ENCODE measurements around the gene CEP112. TPM values are rescaled to one million over a fixed set of nuclear protein-coding genes. Genes with fewer than 3 reads are reported as not detected.
"Not testable (repeated sequence)": the region's sequence is repeated elsewhere in the genome, so short reads cannot be mapped to it uniquely, and the experiment has no call there.

Gene CEP112
- polyA plus RNA-seq, 4 donors: 11.3 to 17.8 (median 16.9) TPM

DNA sequence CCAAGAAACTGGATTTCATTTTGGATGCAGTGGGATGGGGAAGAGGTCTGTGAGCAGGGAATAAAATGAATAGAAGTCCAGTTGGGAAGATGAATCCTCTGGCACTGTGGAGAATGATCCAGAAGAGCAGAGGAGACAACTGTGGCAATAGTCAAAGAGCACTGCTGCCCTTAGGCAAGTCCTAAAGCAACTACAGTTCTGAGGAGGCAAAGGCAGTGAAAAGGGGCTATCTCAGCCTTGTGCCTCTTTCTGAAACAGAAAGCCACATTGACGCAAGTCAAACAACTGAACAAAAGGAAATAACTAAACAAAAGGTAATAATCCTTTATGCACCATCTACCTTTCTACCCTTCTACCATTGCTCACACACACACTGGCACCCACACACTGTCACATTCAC, 392.5 kb downstream of the CEP112 start:
- no peak for DNase-seq (ENCODE audit: low read depth in 4 of 4, low spot score in 3 of 4)

DNA sequence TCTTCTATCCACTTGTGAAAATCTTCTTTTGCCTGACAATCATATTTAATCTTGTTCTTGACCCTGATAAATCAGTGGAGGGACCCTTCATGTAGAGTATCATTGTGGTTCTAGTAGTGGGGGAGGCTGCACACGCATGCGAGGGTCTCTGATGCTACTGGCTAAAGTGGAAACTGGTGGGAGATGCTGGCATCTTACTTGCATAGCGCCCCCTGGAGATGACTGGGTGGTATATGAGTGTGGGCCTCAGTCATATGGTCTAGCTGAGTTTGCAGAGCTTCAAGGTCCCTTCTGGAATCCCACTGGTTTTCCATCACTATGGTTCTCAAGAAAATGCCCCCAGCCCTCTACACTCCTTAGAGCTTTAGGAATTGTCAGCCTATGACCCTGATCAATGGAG, 394.1 kb downstream of the CEP112 start:
- no peak for DNase-seq (ENCODE audit: low read depth in 4 of 4, low spot score in 3 of 4)

DNA sequence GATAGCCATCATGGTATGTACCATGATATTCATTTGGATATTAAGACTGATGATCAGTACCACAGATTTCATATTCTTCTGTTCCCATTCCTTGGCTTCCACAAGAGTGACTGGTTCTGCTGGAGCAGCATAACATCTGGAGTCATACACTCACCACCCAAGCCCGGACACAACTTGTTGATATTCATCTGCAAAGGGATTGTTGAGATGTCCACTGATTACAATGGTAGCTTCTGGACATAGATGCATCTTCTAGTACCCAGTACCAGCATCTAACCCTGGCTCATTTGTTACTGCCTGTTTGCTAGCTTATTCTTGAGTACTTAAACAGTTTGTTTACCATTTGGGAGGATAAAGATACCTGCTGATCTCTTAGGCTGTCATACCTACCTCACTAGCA, 394.8 kb downstream of the CEP112 start:
- DNase-seq (ENCODE audit: low read depth in 4 of 4, low spot score in 3 of 4): no peak

DNA sequence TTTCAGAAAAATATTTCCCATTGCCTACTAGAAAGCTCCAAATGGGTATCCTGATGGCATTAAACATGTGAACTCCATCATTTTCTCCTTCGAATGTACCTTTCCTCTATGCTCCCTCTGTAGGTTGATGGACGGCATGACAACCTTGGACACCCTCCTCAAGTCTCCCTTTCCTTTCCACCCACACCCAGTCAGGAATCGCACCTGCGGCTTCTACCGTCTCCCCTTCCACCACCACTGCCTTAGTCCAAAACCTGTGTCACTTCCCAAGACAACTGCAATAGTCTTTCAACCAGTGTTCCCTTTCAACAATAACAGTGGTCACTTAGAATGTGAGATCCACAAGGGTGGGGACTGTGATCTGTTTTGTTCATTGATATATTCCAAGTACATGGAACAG, 397.4 kb downstream of the CEP112 start:
- DNase-seq (ENCODE audit: low read depth in 4 of 4, low spot score in 3 of 4): no peak

DNA sequence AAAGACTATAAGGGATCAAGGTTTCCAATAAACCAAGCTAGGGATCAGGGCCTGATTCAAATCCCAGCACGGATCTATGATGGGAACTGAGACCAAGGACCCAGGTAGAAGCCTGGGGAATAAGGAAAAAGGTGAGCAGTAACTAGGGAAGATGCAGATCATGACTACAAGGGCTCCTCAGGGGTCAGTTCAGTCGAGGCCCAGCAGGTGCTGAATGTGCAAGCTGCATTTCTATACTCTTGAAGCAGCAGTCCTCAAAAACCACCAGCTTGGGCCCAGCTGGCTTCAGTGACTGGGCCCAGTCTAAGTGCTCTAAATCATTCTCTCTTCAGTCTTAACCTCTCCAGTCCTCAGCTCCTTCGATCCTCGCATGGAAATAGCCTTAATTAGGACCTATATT, 401.7 kb downstream of the CEP112 start:
- no peak for DNase-seq (ENCODE audit: low read depth in 4 of 4, low spot score in 3 of 4)

DNA sequence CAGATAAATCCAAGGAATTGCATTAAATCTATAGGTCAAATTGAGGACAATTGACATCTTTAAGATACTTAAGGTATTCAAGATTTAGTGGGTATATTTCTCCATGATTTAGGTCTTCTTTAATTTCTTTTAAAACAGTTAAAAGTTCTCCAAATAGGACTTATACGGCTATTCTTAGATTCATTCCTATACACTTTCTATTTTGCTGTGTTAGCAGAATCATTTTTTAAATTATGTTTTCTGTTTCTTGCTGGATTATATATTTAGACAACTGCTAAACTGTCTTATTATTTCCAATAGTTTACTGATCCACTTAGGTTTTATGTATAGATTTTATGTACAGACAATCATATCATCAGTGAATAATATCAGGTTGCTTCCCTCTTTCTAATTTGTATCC, 404.4 kb downstream of the CEP112 start:
- no peak for DNase-seq (ENCODE audit: low read depth in 4 of 4, low spot score in 3 of 4)

DNA sequence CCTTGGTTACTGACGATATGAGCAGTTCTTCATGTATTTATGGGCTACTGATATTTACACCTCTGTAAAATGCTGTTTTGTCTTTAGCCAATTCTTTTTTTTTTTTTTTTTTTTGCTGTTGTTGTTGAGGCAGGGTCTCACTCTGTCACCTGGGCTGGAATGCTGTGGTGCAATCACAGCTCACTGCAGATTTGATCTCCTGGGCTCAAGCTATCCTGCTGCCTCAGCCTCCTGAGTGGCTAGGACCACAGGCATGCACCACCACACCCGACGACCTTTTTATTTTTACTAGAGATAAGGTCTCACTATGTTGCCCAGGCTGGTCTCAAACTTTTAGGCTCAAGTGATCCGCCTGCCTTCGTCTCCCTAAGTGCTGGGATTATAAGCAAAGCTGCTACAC, 405.5 kb downstream of the CEP112 start:
- DNase-seq (ENCODE audit: low read depth in 4 of 4, low spot score in 3 of 4): no peak

DNA sequence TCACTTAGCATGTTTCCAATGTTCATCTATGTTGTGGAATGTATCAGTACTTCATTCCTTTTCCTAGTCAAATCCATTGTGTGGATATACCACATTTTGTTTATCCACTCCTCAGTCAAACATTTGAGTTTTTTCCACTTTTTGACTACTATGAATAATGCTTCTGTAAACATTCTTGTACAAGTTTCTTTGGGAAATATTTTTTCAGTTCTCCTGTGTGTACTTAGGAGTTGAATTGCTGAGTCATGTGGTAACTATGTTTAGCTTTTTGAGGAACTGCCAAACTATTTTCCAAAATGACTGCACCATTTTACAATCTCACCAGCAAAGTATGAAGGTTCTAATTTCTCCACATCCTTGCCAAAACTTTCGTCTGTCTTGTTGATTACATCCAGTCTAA, 406.8 kb downstream of the CEP112 start:
- DNase-seq (ENCODE audit: low read depth in 4 of 4, low spot score in 3 of 4): no peak

DNA sequence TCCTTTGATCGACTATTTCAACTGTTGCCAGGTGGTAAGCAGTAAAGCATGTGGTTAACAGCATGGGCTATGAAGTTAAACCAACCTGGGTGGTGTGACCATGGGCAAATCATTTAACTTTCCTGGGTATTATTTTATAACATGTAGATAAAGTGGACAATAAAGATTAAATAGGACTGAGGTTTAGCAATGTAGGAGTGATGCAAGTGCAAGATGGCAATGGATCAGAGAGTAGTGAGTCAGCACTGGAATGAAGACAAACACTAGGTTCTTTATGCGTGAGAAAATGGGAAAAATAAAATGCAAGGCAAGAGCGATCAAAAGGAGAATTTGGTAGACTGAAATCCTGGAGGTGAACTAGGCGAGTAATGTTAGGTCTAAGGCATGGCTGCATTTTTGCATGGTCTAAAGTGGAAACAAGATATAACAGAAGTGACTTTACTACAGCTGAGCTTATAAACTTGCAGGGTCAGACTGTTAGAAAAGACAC, 408.0 kb downstream of the CEP112 start:
- DNase-seq (ENCODE audit: low read depth in 4 of 4, low spot score in 3 of 4): no peak

DNA sequence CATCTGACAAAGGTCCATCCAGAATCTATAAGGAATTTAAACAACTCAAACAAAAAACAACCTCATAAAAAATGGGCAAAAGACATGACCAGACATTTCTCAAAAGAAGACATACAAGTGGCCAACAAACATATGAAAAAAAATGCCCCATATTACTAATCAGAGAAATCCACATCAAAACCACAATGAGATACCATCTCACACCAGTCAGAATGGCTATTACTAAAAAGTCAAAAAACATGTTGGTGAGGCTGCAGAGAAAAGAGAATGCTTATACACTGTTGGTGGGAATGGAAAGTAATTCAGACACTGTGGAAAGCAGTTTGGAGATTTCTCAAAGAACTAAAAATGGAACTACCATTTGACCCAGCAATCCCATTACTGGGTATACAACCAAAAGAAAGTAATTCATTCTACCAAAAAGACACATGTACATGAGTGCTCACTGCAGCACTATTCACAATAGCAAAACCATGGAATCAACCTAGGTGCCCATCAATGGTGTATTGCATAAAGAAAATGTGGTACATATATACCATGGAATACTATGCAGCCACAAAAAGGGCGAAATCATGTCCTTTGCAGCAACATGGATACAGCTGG, 409.7 kb downstream of the CEP112 start:
- not testable (repeated sequence) for DNase-seq (ENCODE audit: low read depth in 4 of 4, low spot score in 3 of 4)

DNA sequence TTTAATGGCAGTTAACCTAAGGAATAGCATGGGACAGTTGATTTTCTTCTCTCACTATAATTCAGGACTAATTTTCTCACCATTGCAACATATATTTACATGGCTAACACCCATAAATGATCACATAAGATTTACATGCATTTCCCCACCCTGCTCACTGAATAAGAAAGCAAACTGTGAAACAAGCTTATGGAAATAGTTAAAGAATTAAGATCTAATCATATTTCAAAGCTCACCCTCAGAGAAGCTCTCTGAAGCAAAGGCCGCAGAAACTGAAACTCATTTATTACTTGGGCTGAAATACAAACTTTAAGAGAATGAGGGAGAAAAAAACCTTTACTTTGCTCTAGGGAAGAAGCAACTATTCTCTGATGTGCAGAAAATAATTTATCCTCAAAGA, 411.8 kb downstream of the CEP112 start:
- no peak for DNase-seq (ENCODE audit: low read depth in 4 of 4, low spot score in 3 of 4)

DNA sequence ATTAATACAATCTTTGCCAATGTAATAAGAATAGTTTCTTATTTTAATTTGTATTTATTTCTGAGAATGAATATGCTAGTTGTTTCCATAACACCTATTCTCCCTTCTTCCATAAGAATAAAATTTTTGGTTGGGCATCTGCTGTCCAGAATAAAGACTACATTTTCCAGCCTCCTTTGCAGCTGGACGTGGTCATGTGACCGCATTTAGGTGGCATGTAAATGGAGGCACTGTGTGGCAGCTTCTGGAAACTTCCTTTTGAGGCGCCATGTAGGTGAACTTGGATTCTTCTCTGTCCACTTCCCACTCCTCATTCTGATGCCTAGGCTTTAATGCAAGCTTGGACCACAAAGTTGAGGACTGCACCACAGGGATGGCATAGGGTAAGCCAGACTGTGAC, 415.0 kb downstream of the CEP112 start:
- no peak for DNase-seq (ENCODE audit: low read depth in 4 of 4, low spot score in 3 of 4)

DNA sequence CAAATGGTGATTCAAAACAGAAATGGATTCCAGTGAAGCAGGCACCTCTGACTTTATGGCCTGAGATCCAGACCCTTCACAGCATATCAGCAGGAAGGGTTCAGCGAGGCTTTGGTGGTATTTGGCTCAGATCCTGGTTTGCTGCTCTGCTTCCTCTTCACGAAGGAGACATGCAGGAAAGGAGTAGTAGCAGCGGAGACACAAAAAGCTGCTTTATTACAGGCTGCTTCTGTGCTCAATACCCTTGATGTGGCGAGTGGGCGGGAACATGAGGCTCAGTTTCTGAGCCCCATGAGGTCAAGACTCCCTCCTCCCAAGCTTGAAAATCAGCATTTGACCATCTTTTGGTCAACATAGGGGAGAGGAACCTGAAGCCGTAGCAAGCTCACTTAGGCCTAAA, 417.1 kb downstream of the CEP112 start:
- DNase-seq (ENCODE audit: low read depth in 4 of 4, low spot score in 3 of 4): no peak

DNA sequence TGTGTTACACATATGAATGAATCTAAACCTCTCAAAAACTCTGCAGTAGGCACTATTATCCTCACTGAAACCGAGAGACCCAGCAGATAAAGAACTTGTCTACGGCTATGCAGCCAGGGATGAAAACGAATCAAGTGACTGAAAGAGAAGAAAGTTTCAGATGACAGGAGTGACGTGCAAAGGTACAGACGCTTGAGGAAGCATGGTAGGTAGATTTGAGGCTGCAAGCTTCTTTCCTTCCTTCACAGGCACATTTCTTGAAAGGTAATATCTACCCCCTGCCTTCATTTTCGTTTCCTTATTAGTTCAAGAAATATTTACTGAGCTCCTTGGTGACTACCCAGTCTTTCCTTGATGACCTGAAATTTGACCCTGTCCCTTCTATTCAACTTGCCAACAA, 418.9 kb downstream of the CEP112 start:
- DNase-seq (ENCODE audit: low read depth in 4 of 4, low spot score in 3 of 4): no peak

DNA sequence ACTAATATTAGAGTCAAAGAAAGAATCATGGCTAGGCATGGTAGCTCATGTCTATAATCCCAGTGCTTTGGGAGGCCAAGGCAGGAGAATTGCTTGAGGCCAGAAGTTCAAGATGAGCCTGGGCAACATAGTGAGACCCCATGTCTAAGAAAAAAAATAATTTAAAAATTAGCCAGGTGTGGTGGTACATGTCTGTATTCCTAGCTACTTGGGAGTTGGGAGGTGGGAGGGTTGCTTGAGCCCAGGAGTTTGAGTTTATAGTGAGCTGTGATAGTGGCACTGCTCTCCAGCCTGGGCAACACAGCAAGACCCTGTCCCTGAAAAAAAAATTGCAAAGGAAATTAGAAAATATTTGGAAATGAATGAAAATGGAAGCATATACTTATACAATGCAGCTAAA, 420.2 kb downstream of the CEP112 start:
- no peak for DNase-seq (ENCODE audit: low read depth in 4 of 4, low spot score in 3 of 4)

DNA sequence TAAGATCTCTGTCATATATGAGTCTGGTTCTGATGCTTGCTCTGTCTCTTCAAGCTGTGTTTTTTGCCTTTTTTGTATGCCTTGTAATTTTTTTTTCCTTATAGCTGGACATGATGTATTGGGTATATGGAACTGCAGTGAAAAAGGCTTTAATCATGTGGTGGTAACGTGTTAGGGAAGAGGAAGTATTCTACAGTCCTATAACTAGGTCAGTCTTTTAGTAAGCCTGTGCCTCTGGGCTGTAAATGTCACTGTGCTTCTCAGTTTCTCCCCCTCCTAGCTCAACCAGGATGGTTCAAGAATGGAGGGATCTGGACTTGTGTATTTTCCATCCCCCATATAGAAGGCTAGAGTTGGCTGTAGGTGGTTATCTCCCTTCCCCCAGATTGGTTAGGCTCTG, 428.1 kb downstream of the CEP112 start:
- DNase-seq (ENCODE audit: low read depth in 4 of 4, low spot score in 3 of 4): no peak

DNA sequence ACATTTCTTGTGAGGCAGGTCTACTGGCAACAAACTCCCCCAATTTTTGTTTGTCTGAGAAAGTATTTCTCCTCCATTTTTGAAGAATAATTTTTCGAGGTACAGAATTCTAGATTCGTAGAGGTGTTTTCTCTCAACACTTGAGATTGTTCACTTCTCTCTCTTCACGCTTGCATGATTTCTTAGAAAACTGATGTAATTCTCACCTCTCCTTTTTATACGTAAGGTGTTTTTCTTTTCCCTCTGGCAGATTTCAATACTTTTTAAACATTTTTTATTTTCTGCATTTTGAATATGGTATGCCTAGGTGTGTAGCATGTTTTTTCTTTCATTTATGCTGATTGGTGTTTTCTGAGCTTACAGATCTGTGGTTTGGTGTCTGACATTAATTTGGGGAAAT, 429.0 kb downstream of the CEP112 start:
- DNase-seq (ENCODE audit: low read depth in 4 of 4, low spot score in 3 of 4): no peak

DNA sequence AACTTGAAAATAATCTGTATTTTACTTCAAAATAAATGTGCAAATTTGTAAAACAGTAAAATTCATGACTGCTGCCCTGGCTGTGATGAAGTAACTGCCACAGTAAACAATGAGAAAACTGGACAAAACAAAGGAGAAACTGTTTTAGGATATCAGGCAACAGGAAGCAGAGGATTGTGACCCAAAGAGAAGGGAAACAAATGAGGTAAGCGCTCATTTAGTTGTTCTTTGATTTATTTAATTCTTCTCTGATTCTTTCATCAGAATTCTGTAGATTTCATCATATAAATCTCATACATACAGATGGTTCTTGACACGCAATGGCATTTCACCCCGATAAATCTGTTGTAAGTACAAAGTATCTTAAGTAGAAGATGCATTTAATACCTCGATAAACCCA, 432.4 kb downstream of the CEP112 start:
- no peak for DNase-seq (ENCODE audit: low read depth in 4 of 4, low spot score in 3 of 4)

DNA sequence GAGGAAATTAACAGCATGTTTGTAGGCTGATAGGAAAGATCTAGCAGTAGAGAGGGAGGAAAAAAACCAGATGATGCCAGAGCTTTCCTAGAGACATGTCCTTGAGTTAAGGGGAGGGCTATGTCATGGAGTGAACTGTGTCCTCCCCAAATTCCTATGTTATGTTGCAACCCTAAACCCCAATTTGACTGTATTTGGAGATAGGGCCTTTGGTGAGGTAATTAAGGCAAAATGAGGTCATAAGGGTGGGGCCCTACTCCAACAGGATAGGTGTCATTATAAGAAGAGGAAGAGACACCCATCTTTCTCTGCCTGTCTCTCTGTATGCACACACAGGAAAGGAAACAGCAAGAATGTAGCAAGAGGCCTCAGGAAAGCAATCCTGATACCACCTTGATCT, 435.2 kb downstream of the CEP112 start:
- no peak for DNase-seq (ENCODE audit: low read depth in 4 of 4, low spot score in 3 of 4)

DNA sequence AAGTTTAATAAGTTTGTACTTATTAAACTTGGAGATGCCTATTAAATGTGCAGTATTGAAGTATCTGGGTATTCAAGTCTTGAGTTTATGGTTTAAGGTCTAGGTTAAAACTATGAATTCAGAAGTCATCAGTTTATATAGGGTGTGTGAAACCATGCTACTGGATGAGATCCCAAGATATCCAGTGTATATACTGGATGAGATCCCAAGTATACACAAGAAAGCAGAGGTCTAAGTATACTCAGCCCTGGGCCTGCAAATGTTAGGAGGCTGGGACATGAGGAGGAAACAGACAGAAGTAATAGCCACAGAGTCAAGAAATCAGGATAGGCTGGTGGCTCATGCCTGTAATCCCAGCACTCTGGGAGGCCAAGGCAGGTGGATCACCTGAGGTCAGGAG, 436.1 kb downstream of the CEP112 start:
- no peak for DNase-seq (ENCODE audit: low read depth in 4 of 4, low spot score in 3 of 4)

DNA sequence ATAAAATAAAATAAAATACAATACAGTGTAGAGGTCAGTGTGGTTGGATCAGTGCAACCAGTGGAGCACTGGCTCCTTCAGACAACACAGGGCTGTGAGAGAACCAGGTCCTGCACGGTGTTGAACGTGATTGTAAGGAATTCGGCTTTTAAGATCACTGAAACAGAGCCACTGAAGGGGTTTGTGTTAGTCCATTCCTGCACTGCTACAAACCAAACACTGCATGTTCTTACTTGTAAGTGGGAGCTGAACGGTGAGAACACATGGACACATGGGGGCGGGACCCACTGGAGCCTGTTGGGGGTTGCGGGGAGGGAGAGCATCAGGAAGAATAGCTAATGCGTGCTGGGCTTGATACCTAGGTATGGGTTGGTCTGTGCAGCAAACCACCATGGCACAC, 437.3 kb downstream of the CEP112 start:
- no peak for DNase-seq (ENCODE audit: low read depth in 4 of 4, low spot score in 3 of 4)

DNA sequence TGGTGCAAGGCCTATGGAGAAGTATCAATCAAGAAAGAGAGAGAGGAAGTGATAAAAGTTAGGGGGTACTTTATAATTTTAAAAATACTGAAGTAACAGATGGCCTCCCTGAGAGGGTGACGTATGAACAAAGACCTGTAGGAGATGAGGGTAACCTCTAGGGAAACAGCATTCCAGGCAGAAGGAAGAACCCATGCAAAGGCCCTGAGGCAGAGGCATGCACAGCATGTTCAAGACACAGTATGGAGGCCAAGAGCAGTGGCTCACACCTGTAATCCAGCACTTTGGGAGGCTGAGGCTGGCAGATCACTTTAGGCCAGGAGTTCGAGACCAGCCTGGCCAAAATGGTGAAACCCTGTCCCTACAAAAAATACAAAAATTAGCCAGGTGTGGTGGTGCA, 437.9 kb downstream of the CEP112 start:
- no peak for DNase-seq (ENCODE audit: low read depth in 4 of 4, low spot score in 3 of 4)

DNA sequence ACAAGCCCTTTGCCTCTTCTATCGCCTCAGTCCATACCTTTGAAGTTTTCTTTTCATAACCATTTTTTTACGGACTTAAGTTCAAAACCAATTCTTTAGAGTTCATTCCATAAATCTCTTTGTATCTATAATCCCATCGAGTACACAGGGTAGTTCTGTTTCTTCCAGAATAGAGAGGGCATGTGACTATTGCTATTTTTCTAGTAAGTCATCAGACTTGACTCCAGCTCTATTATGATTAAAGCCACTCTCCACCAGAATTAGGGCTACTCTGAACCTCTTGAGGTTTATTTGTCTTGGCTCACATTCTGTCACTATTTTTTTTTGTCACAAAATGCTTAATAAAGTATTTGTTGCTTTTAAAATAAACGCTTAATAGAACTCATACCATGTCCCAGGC, 438.6 kb downstream of the CEP112 start:
- no peak for DNase-seq (ENCODE audit: low read depth in 4 of 4, low spot score in 3 of 4)
